Prostate gland (tissue), 2 donors: ENCODE measurements around the gene MSX2. TPM values are rescaled to one million over a fixed set of nuclear protein-coding genes. Genes with fewer than 3 reads are reported as not detected.

Experiments used
- DNase-seq: peaks from one replicate; pipeline ENCODE4 v3.0.0-alpha.2; 2019; ENCODE audit warnings: low spot score
- H3K27ac ChIP-seq, 2 donors: fragments of 200-600 bp; sonication (generic); 2 replicates each; pipeline ENCODE4 v1.5.1; 2017 to 2019
- H3K27me3 ChIP-seq: fragments of 200-600 bp; sonication (generic); replicated peaks from 2 replicates; pipeline ENCODE4 v1.5.1; 2019; ENCODE audit not compliant: insufficient read depth
- H3K36me3 ChIP-seq, 2 donors: fragments of 200-600 bp; sonication (generic); 1 replicate in 1 of 2; 2 replicates in 1 of 2; pipeline versions ENCODE4 v1.5.1 to v1.8.1; 2017 to 2019
- H3K4me1 ChIP-seq: fragments of 200-600 bp; sonication (generic); replicated peaks from 2 replicates; pipeline ENCODE4 v1.5.1; 2019
- H3K4me3 ChIP-seq, 2 donors: fragments of 200-600 bp; sonication (generic); 2 replicates each; pipeline ENCODE4 v1.5.1; 2017 to 2019
- H3K9me3 ChIP-seq: fragments of 200-600 bp; sonication (generic); 2 replicates; pipeline ENCODE4 v1.5.1; 2017
- CTCF ChIP-seq, 4 experiments: fragments of 200-600 bp in 2 of 4; fragments of 450-650 bp in 2 of 4; sonication (generic) in 2 of 4; IDR thresholded peaks; 1 replicate in 3 of 4; 2 replicates in 1 of 4; pipeline ENCODE4 v1.5.1; 2016 to 2019; ENCODE audit warnings: antibody characterized with exemption in 4 of 4, mild to moderate bottlenecking in 2 of 4, moderate library complexity in 2 of 4
- POLR2A ChIP-seq: fragments of 450-650 bp; IDR thresholded peaks from one replicate; pipeline ENCODE4 v1.6.1; 2016; ENCODE audit warnings: antibody characterized with exemption, mild to moderate bottlenecking
- POLR2AphosphoS5 ChIP-seq: sonication (generic); formaldehyde crosslinking; IDR thresholded peaks from one replicate; pipeline ENCODE4 v1.6.1; 2017; ENCODE audit warnings: antibody characterized with exemption
- WGBS: methylation state at CpG from one replicate; pipeline ENCODE4 v1.1.5; 2018; 5-methylcytosine and 5-hydroxymethylcytosine counted together
- intact Hi-C: fragments of 100-400 bp; cut with DNase I; formaldehyde crosslinking; loops from one replicate; pipeline ENCODE4 v1.14.2; 2022
- total RNA-seq, 2 donors: library from RNA; depleted of rRNA; stranded (reverse); fragments of >200 nt; gene quantifications; one replicate each; pipeline ENCODE4 v1.1.0, GENCODE V29; 2016

Gene MSX2
- total RNA-seq, 2 donors from 2014 or later, result 7.1 to 36.4 TPM

DNA sequence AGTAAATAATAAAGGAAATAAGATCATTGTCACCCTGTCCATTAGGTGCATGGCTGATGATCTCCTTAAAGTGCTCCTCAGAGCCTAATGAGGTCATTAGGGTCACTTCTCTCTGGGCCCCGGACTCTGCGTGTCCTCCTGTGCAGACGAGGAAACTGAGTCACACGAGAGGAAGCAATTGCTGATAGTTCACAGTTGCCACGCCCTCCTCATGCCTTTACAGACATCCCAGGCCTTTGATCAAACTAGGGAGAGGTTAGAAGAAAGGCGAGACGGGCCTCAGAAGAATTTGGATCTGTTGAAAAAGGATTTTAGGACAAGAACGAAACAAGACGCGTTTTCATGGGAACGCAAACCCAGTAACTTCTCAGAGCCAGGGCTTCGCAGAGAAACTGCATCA is 32.0 kb upstream of the MSX2 start:
- intact Hi-C loops, result no loop called here
- Histone ChIP-seq H3K36me3 (no peaks in the 10 kb centered on the region), H3K4me1 (no peaks in the 10 kb centered on the region), H3K4me3 (no peak overlapping the region), H3K27ac (no peak overlapping the region), H3K27me3 (peaks cover 4% of the 10 kb centered on the region), H3K9me3 (no peaks in the 10 kb centered on the region)
- TF ChIP-seq POLR2A (no peak), CTCF (IDR thresholded peaks at IDR 0.05) (no peak), POLR2AphosphoS5 (no peak)
- no peak for DNase-seq
- 36% methylated on average over 12 of the region's 12 CpGs for WGBS

DNA sequence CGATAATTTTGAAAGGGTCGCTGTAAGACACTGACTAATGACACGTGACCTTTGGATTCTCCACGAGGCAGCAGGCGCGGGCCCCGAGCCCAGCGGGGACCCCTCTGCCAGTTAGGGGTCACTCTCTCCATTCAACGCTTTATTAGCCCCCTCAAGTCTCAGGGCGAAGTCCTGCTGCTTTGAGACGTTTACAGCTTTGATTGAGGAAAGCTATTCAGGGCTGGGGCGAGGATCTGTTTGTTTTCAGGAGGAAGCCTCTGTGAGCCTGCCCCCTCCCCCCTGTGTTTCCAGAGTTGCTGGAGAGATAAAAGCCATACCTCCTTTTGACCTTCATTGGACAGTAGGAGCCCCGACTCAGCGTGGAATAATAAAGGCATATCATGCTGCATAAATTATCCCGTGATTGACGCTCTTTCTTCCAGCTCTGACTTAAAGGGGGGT is 31.4 kb upstream of the MSX2 start:
- DNase-seq, result no peak
- H3K27me3 ChIP-seq, result peaks cover 4% of the 10 kb centered on the region

GRCh38 chr5:174693697-174694385 is 30.5 kb upstream of the MSX2 start:
- intact Hi-C loops, result no loop called here
- H3K27me3 ChIP-seq, result peaks cover 4% of the 10 kb centered on the region

More for the DNA sequence above, 31.4 kb upstream of the MSX2 start:
- Histone ChIP-seq H3K9me3 (no peaks in the 10 kb centered on the region), H3K4me1 (no peaks in the 10 kb centered on the region), H3K36me3 (no peaks in the 10 kb centered on the region), H3K27ac (no peak overlapping the region), H3K4me3 (no peak overlapping the region)
- 20% methylated on average over 16 of the region's 16 CpGs for WGBS
- TF ChIP-seq POLR2A (no peak), POLR2AphosphoS5 (no peak), CTCF (IDR thresholded peaks at IDR 0.05) (no peak)
- intact Hi-C loops, result no loop called here

DNA sequence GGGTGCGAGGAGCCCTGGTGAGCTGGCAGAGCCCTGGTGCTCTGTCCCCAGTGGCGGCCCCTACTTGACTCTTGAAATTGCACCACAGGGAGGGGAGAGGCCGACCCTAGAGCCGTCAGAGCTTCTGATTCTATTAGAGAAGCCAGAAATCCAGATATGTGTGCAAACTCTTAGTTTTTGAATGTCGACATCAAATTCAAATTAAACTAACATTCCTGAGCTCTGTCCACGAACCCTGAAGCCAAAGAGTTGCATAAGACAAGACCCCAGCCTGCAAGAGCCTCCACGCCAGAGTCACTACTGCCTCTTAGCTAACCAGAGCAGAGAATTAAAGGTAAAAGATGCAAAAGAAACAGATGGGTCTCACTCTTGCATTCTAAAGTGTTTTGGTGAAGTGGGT is 29.8 kb upstream of the MSX2 start:
- Histone ChIP-seq H3K4me1 (no peaks in the 10 kb centered on the region), H3K27ac (no peak overlapping the region), H3K27me3 (no peaks in the 10 kb centered on the region), H3K9me3 (no peaks in the 10 kb centered on the region), H3K36me3 (no peaks in the 10 kb centered on the region), H3K4me3 (no peak overlapping the region)
- no peak for DNase-seq
- no peak for TF ChIP-seq POLR2AphosphoS5
- no peak for TF ChIP-seq POLR2A
- TF ChIP-seq CTCF (IDR thresholded peaks at IDR 0.05), result no peak
- intact Hi-C loops, result no loop called here
- WGBS, result 56% methylated on average over 7 of the region's 7 CpGs

More at GRCh38 chr5:174693697-174694385, 30.5 kb upstream of the MSX2 start:
- peak; percentile 39 for DNase-seq
- H3K36me3 ChIP-seq, result no peaks in the 10 kb centered on the region
- H3K9me3 ChIP-seq, result no peaks in the 10 kb centered on the region
- no peak overlapping the region for H3K4me3 ChIP-seq
- no peak for TF ChIP-seq POLR2A
- TF ChIP-seq CTCF (IDR thresholded peaks at IDR 0.05), result no peak
- TF ChIP-seq POLR2AphosphoS5, result no peak
- 36% methylated on average over 11 of the region's 11 CpGs for WGBS
- no peaks in the 10 kb centered on the region for H3K4me1 ChIP-seq
- H3K27ac ChIP-seq, result no peak overlapping the region

GRCh38 chr5:174698156-174698555 is 26.2 kb upstream of the MSX2 start:
- no peaks in the 10 kb centered on the region for H3K27me3 ChIP-seq
- no peaks in the 10 kb centered on the region for H3K9me3 ChIP-seq
- intact Hi-C loops, result no loop called here
- 85% methylated on average over 8 of the region's 8 CpGs for WGBS
- H3K36me3 ChIP-seq, result no peaks in the 10 kb centered on the region
- no peak overlapping the region for H3K27ac ChIP-seq
- no peaks in the 10 kb centered on the region for H3K4me1 ChIP-seq
- no peak overlapping the region for H3K4me3 ChIP-seq
- DNase-seq, result no peak
- TF ChIP-seq CTCF (IDR thresholded peaks at IDR 0.05) (no peak), POLR2A (no peak), POLR2AphosphoS5 (no peak)
